IMR-90 (cell line): ENCODE data around the gene LAMA4. TPM values are rescaled to one million over a fixed set of nuclear protein-coding genes. Genes with fewer than 3 reads are reported as not detected.

Source experiments
- ATAC-seq: fragments of 200-7000 bp; cut with Tn5 transposase; 2 replicates; pipeline ENCODE4 v1.9.1; 2020; ENCODE audit warnings: low read depth, mild to moderate bottlenecking, moderate library complexity
- BruUV-seq: library from RNA; stranded (reverse); fragments of 400-500 nt; replicated peaks from 2 replicates; lab custom pipeline; 2021; lab: Mats Ljungman, UMichigan
- CTCF ChIA-PET: fragments of 300-600 bp; formaldehyde crosslinking; extraction: SDS; loops from one replicate; lab custom pipeline; 2021; ENCODE audit warnings: antibody characterized with exemption; lab: Yijun Ruan, JAX
- POLR2A ChIA-PET: fragments of 300-600 bp; sonication (Branson Sonifier 250); formaldehyde crosslinking; loops from one replicate; lab custom pipeline; 2022; ENCODE audit warnings: antibody characterized with exemption; ENCODE audit not compliant: unreplicated experiment; lab: Charles Lee
- DNase-seq: peaks from one replicate; pipeline ENCODE4 v3.0.0; 2013
- H2AFZ ChIP-seq: replicated peaks from 2 replicates; pipeline ENCODE3; 2013; ENCODE audit warnings: low read length, mild to moderate bottlenecking; ENCODE audit not compliant: poor library complexity
- H2AK5ac ChIP-seq: 2 replicates; pipeline ENCODE4 v1.6.1; 2013; ENCODE audit warnings: low read depth, low read length, inconsistent platforms
- H2AK9ac ChIP-seq: replicated peaks from 2 replicates; pipeline ENCODE3; 2013; ENCODE audit warnings: mild to moderate bottlenecking, low read depth, low read length, moderate library complexity; ENCODE audit not compliant: poor library complexity
- H2BK120ac ChIP-seq: 2 replicates; pipeline ENCODE4 v1.6.1; 2013; ENCODE audit warnings: low read depth, low read length, inconsistent platforms
- H2BK15ac ChIP-seq: 3 replicates; pipeline ENCODE4 v1.6.1; 2013; ENCODE audit warnings: low read depth, low read length, inconsistent platforms
- H2BK20ac ChIP-seq: 2 replicates; pipeline ENCODE4 v1.6.1; 2013; ENCODE audit warnings: low read depth, mild to moderate bottlenecking, inconsistent platforms, low read length, moderate library complexity
- H2BK5ac ChIP-seq: 2 replicates; pipeline ENCODE4 v1.6.1; 2013; ENCODE audit warnings: mild to moderate bottlenecking, low read depth, low read length, inconsistent platforms; ENCODE audit not compliant: poor library complexity, severe bottlenecking
- H3K14ac ChIP-seq: replicated peaks from 2 replicates; pipeline ENCODE4 v1.6.1; 2013; ENCODE audit warnings: low read depth, low read length, inconsistent platforms
- H3K18ac ChIP-seq: 2 replicates; pipeline ENCODE4 v1.6.1; 2013; ENCODE audit warnings: low read depth, low read length, control low read depth
- H3K23ac ChIP-seq: 2 replicates; pipeline ENCODE4 v1.6.1; 2013; ENCODE audit warnings: low read depth, low read length, inconsistent platforms
- H3K27ac ChIP-seq: 2 replicates; pipeline ENCODE4 v1.5.1; 2013; ENCODE audit warnings: mild to moderate bottlenecking, control low read depth, low read length; ENCODE audit not compliant: insufficient read depth
- H3K27me3 ChIP-seq: 2 replicates; pipeline ENCODE4 v1.6.1; 2013; ENCODE audit warnings: low read length; ENCODE audit not compliant: control insufficient read depth, insufficient read depth
- H3K36me3 ChIP-seq: 2 replicates; pipeline ENCODE4 v1.6.1; 2013; ENCODE audit warnings: low read length, mixed read lengths; ENCODE audit not compliant: control insufficient read depth, insufficient read depth
- H3K4ac ChIP-seq: 2 replicates; pipeline ENCODE4 v1.6.1; 2013; ENCODE audit warnings: low read depth, low read length, inconsistent platforms
- H3K4me1 ChIP-seq: 2 replicates; pipeline ENCODE4 v1.6.1; 2013; ENCODE audit warnings: low read length, mixed read lengths; ENCODE audit not compliant: control insufficient read depth, insufficient read depth
- H3K4me2 ChIP-seq: 2 replicates; pipeline ENCODE4 v1.6.1; 2013; ENCODE audit warnings: low read depth, mild to moderate bottlenecking, control low read depth, low read length, moderate library complexity
- H3K4me3 ChIP-seq: 2 replicates; pipeline ENCODE4 v1.5.1; 2013; ENCODE audit warnings: low read depth, mild to moderate bottlenecking, control low read depth, low read length, moderate library complexity; ENCODE audit not compliant: insufficient read depth
- H3K56ac ChIP-seq: 2 replicates; pipeline ENCODE4 v1.6.1; 2013; ENCODE audit warnings: low read length, inconsistent platforms; ENCODE audit not compliant: insufficient read depth; ENCODE audit errors: extremely low read depth
- H3K79me1 ChIP-seq, 2 experiments: 2 replicates each; pipeline ENCODE4 v1.6.1; 2013; ENCODE audit warnings: low read length in 2 of 2, inconsistent platforms in 1 of 2, low read depth in 1 of 2
- H3K9ac ChIP-seq: 2 replicates; pipeline ENCODE4 v1.6.1; 2013; ENCODE audit warnings: low read depth, low read length, control low read depth
- H3K9me1 ChIP-seq: 2 replicates; pipeline ENCODE4 v1.6.1; 2013; ENCODE audit warnings: low read length, inconsistent platforms; ENCODE audit not compliant: insufficient read depth
- H3K9me3 ChIP-seq: 2 replicates; pipeline ENCODE4 v1.6.1; 2013; ENCODE audit warnings: low read length; ENCODE audit not compliant: control insufficient read depth, insufficient read depth
- H4K20me1 ChIP-seq: 2 replicates; pipeline ENCODE4 v1.6.1; 2013; ENCODE audit warnings: low read length, inconsistent platforms; ENCODE audit not compliant: insufficient read depth
- H4K5ac ChIP-seq: 2 replicates; pipeline ENCODE4 v1.6.1; 2013; ENCODE audit warnings: mild to moderate bottlenecking, low read depth, low read length, control low read depth
- H4K8ac ChIP-seq, 2 experiments: 2 replicates each; pipeline ENCODE4 v1.6.1; 2013; ENCODE audit warnings: low read depth in 2 of 2, low read length in 2 of 2, control low read depth in 1 of 2, inconsistent platforms in 1 of 2
- H4K91ac ChIP-seq: 2 replicates; pipeline ENCODE4 v1.6.1; 2013; ENCODE audit warnings: low read depth, low read length, inconsistent platforms; ENCODE audit not compliant: insufficient read depth
- CHD1 ChIP-seq: IDR thresholded peaks from 2 replicates; pipeline ENCODE4 v1.6.1; 2012; ENCODE audit warnings: low read depth, low read length, improper control_type of control experiment
- NFE2L2 ChIP-seq: fragments of 150-350 bp; IDR thresholded peaks from 2 replicates; pipeline ENCODE4 v1.6.1; 2016; ENCODE audit warnings: low read depth, mild to moderate bottlenecking, low read length
- WGBS, 2 experiments: methylation state at CpG; one replicate each; pipeline versions ENCODE4 v1.1.5 to v1.1.7; 2013; ENCODE audit warnings: missing lambda C conversion rate in 2 of 2; ENCODE audit not compliant: insufficient read length in 1 of 2; ENCODE audit errors: extremely low coverage in 2 of 2; 5-methylcytosine and 5-hydroxymethylcytosine counted together
- dilution Hi-C: fragments of 300-500 bp; cut with HindIII; formaldehyde crosslinking; loops from one replicate; pipeline ENCODE4 v1.14.3; 2018; ENCODE audit warnings: low sequenced_read_pairs; ENCODE audit not compliant: unreplicated experiment
- in situ Hi-C: fragments of 300-500 bp; cut with MboI; formaldehyde crosslinking; loops from 3 replicates; pipeline ENCODE4 v1.14.3; 2019; ENCODE audit warnings: low sequenced_read_pairs, inconsistent platforms, mixed read lengths
- intact Hi-C: fragments of 100-400 bp; cut with micrococcal nuclease; formaldehyde crosslinking; loops from 2 replicates; pipeline ENCODE4 v1.10.0; 2022
- polyA plus RNA-seq, 3 experiments: library from polyadenylated mRNA; depleted of rRNA; stranded (reverse); fragments of >200 nt; gene quantifications; 2 replicates each; pipeline ENCODE4 v1.2.3, GENCODE V29; 2012; ENCODE audit warnings: low replicate concordance in 1 of 3
- total RNA-seq: library from RNA; depleted of rRNA; stranded (reverse); fragments of >200 nt; gene quantifications from 2 replicates; pipeline ENCODE4 v1.2.3, GENCODE V29; 2012

LAMA4 gene
- total and polyA plus RNA-seq, 2 of the 4 experiments (the other 2 are of a cell fraction) = 33.9 to 35.8 TPM

- Histone ChIP-seq H3K4me2 (0 out of 2 replicates have a peak overlapping the region, but pooled peaks have one; percentile 1), H4K8ac (peak overlapping the region; percentile 31 to 67; a peak in 3 of 4 replicates), H3K36me3 (peaks cover 19% of the 10 kb centered on the region), H3K27ac (peak overlapping the region; percentile 94; the same call in 1 of the 2 replicates), H3K56ac (0 out of 2 replicates have a peak overlapping the region, but pooled peaks have one; percentile 30), H2BK120ac (peak overlapping the region; percentile 62; the same call in 1 of the 2 replicates), H3K4me3 (no peak overlapping the region), H2BK5ac (peak overlapping the region; percentile 27), H3K4me1 (peaks cover 9% of the 10 kb centered on the region), H3K79me1 (no peaks in the 10 kb centered on the region), H2BK15ac (peak overlapping the region; percentile 61; the same call in 2 of the 3 replicates), H3K4ac (peak overlapping the region; percentile 78), H3K9me1 (peaks cover 12% of the 10 kb centered on the region), H4K91ac (peak overlapping the region; percentile 3; the same call in 1 of the 2 replicates), H3K18ac (peak overlapping the region; percentile 69), H3K23ac (peak overlapping the region; percentile 46; the same call in 1 of the 2 replicates), H2AFZ (peak overlapping the region; percentile 35), H2AK5ac (peak overlapping the region; percentile 85; the same call in 1 of the 2 replicates), H3K27me3 (no peaks in the 10 kb centered on the region), H3K14ac (peak overlapping the region; percentile 61), H4K20me1 (no peaks in the 10 kb centered on the region), H3K9me3 (no peaks in the 10 kb centered on the region), H2BK20ac (peak overlapping the region; percentile 75), H2AK9ac (no peak overlapping the region), H4K5ac (peak overlapping the region; percentile 74), H3K9ac (0 out of 2 replicates have a peak overlapping the region, but pooled peaks have one; percentile 42)
- ATAC-seq (peak; percentile 83), DNase-seq (peak; percentile 83)
- in situ Hi-C loops = no loop called here
- WGBS, 2 experiments = 70% methylated on average over 1 of the region's 4 CpGs; no CpG with 5 or more reads in 1 of the 2 experiments
- ChIA-PET CTCF (no interaction called here), POLR2A (no interaction called here)
- dilution Hi-C loops = no loop called here
- intact Hi-C loops = loop anchor here (5.0 kb wide), 1 partner anchor 37 kb away; no protein-coding TSS in a partner anchor
- TF ChIP-seq NFE2L2 (peak; percentile 33; the same call in 1 of the 2 replicates), CHD1 (no peak)
- no TSS peak for BruUV-seq
Measured at GRCh38 chr6:112149719-112150263, 104.6 kb downstream of the LAMA4 start.
